Neural progenitor cell (in vitro differentiated cells): Measurements from ENCODE around the gene FBXW8.

Source experiments
- EZH2 ChIP-seq: fragments of 200-600 bp; sonication (generic); IDR thresholded peaks from 2 replicates; pipeline ENCODE4 v1.6.1; 2017; ENCODE audit warnings: antibody characterized with exemption, mild to moderate bottlenecking, moderate library complexity
- TF ChIP-seq, protein P1 (sequence below): fragments of 200-600 bp; sonication (generic); IDR thresholded peaks from 2 replicates; pipeline ENCODE4 v1.5.1; 2017; ENCODE audit warnings: antibody characterized with exemption, mild to moderate bottlenecking

DNA sequence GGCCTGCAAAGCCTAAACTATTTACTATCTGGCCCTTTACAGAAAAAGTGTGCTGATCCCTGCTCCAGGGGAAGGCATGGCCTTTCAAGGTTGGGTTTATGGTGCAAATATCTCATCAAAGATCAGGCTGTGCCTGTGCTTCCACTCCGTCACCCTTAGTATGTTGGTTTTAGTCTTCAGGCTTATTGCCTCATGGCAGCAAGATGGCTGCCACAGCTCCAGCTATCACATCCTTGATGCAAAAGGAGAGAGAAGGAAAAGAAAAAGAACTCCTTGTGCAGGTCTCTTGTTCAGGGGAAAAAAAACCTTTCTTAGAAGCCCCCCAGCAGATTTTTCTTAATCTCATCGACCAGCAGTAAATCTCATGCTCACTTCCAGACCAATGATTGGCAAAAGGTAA, 20.4 kb upstream of the FBXW8 start:
- TF ChIP-seq, protein P1, sequence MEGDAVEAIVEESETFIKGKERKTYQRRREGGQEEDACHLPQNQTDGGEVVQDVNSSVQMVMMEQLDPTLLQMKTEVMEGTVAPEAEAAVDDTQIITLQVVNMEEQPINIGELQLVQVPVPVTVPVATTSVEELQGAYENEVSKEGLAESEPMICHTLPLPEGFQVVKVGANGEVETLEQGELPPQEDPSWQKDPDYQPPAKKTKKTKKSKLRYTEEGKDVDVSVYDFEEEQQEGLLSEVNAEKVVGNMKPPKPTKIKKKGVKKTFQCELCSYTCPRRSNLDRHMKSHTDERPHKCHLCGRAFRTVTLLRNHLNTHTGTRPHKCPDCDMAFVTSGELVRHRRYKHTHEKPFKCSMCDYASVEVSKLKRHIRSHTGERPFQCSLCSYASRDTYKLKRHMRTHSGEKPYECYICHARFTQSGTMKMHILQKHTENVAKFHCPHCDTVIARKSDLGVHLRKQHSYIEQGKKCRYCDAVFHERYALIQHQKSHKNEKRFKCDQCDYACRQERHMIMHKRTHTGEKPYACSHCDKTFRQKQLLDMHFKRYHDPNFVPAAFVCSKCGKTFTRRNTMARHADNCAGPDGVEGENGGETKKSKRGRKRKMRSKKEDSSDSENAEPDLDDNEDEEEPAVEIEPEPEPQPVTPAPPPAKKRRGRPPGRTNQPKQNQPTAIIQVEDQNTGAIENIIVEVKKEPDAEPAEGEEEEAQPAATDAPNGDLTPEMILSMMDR, result no peak
- no peak for TF ChIP-seq EZH2
